Activated CD4-positive, alpha-beta memory T cell treated with anti-CD3 and anti-CD28 coated beads, Interleukin-2, amount 10 ng/mL, durations not matched to agents 7 days and 5 days (primary cell): ENCODE measurements around the gene CYP26A1. TPM values are rescaled to one million over a fixed set of nuclear protein-coding genes. Genes with fewer than 3 reads are reported as not detected.
A peak's percentile ranks its signal among the peaks of the same experiment; 100 is the strongest.
"Not testable (repeated sequence)": the region's sequence is repeated elsewhere in the genome, so short reads cannot be mapped to it uniquely, and the experiment has no call there.

Source experiments
- CTCF ChIA-PET: fragments of 350-600 bp; sonication (Branson Sonifier 250); formaldehyde crosslinking; loops from one replicate; lab custom pipeline; 2021; ENCODE audit warnings: antibody characterized with exemption, inconsistent platforms; lab: Charles Lee
- POLR2A ChIA-PET: fragments of 350-600 bp; sonication (Branson Sonifier 250); formaldehyde crosslinking; loops from one replicate; lab custom pipeline; 2021; ENCODE audit warnings: antibody characterized with exemption; lab: Charles Lee
- DNase-seq: peaks from one replicate; pipeline ENCODE4 v3.0.0-alpha.2; 2020
- H3K27ac Mint-ChIP-seq: one replicate; pipeline ENCODE4 v1.8.0; 2021; ENCODE audit warnings: mild to moderate bottlenecking, mixed read lengths
- H3K27me3 Mint-ChIP-seq: one replicate; pipeline ENCODE4 v1.8.0; 2021; ENCODE audit warnings: mixed read lengths
- H3K36me3 Mint-ChIP-seq: one replicate; pipeline ENCODE4 v1.8.0; 2021; ENCODE audit warnings: low read depth, mixed read lengths
- H3K4me1 Mint-ChIP-seq: one replicate; pipeline ENCODE4 v1.8.0; 2021; ENCODE audit warnings: mixed read lengths
- H3K4me3 Mint-ChIP-seq: one replicate; pipeline ENCODE4 v1.8.0; 2021; ENCODE audit warnings: mild to moderate bottlenecking, mixed read lengths
- H3K9me3 Mint-ChIP-seq: one replicate; pipeline ENCODE4 v1.8.0; 2021; ENCODE audit warnings: mixed read lengths
- total RNA-seq, 2 experiments: library from RNA; stranded (reverse); gene quantifications; one replicate each; pipeline ENCODE4 v1.2.3, GENCODE V29; 2021

The CYP26A1 gene
- total RNA-seq, 2 experiments from 2014 or later: not detected

DNA sequence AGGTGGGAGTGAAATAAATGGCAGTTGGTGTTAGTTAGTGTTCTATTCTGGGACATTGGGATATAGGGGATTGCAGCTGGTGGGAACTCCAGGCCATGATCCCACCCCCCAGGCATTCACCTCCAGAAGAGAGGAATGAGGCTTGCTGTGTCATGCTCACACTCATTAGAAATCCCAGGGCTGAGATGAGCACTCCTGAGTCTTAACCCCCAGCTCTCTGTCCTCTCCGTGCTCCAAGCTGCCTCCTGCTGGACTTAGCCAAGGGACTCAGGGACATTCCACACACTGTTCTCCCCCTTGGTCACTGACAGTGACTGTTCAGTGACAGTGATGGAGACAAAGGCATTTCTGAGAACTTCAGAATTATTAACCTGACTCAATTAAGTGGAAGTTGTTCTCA lies 21.5 kb downstream of the CYP26A1 start:
- no peak for DNase-seq
- H3K4me1 Mint-ChIP-seq: no peaks in the 10 kb centered on the region
- no peak overlapping the region for H3K4me3 Mint-ChIP-seq
- no peaks in the 10 kb centered on the region for H3K9me3 Mint-ChIP-seq
- ChIA-PET POLR2A (no interaction called here), CTCF (no interaction called here)
- H3K27me3 Mint-ChIP-seq: peaks cover 2% of the 10 kb centered on the region
- H3K27ac Mint-ChIP-seq: no peak overlapping the region
- H3K36me3 Mint-ChIP-seq: no peaks in the 10 kb centered on the region

DNA sequence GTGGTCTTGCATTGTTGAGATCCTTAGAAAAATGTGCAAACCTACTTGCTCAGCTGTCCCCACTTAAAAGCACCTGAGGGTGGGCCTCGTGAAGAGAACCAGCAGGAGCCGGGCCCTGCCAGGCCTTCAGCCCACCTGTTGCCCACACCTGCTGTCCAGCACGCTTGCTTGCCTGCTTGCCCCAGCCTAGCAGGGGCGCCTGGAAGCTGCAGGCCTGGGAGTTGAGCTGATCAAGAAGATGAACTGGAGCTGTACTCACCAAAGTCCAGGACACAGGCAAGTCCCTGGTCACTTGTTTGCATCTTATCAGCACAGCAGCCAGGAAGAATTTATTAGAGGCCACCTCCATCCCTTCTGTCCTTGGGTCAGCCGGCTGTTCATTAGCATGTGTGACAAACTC lies 23.2 kb downstream of the CYP26A1 start:
- Mint-ChIP-seq H3K4me3 (no peak overlapping the region), H3K27me3 (peaks cover 2% of the 10 kb centered on the region), H3K9me3 (no peaks in the 10 kb centered on the region), H3K36me3 (no peaks in the 10 kb centered on the region), H3K27ac (no peak overlapping the region), H3K4me1 (no peaks in the 10 kb centered on the region)
- CTCF ChIA-PET: no interaction called here
- POLR2A ChIA-PET: no interaction called here
- DNase-seq: no peak

DNA sequence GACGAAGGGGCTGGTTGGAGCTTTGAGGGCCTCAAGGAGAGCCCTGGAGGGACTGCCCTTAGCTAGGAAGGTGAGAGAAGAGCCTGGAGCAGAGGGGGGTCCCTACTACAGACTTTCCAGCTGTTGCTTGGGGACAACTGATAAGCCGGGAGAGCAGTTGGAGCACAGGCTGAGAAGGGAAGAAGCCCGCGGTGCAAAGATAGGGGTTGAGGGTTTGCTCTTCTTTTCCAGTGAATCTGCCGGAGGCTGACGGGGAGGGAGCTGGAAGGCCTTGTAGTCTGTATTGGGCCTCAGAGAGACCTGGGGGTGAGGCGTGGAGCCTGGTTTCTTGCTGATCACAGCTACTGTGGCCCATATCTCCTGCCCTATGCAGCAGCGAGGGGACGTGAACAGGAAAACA lies 23.7 kb downstream of the CYP26A1 start:
- DNase-seq: no peak

DNA sequence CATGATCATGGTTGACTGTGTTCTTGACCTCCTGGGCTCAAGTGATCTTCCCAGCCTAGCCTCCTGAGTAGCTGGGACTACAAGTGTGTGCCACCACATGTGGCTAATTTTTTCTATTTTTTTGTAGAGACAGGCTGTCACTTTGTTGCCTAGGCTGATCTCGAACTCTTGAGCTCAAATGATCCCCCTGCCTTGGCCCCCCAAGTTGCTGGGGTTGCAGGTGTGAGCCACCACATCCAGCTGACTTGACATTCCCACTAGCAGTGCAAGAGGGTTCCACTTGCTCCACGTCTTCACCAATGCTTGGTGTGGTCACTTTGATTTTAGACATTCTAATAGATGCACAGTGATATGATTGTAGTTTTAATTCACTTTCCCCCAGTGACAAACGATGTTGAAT lies 25.1 kb downstream of the CYP26A1 start:
- H3K4me3 Mint-ChIP-seq: no peak overlapping the region
- H3K27ac Mint-ChIP-seq: no peak overlapping the region
- no peaks in the 10 kb centered on the region for H3K36me3 Mint-ChIP-seq
- DNase-seq: no peak
- peaks cover 4% of the 10 kb centered on the region for H3K27me3 Mint-ChIP-seq
- ChIA-PET CTCF (no interaction called here), POLR2A (no interaction called here)
- H3K9me3 Mint-ChIP-seq: no peaks in the 10 kb centered on the region
- no peaks in the 10 kb centered on the region for H3K4me1 Mint-ChIP-seq

More for the DNA sequence above, 23.7 kb downstream of the CYP26A1 start:
- Mint-ChIP-seq H3K27me3 (peaks cover 2% of the 10 kb centered on the region), H3K27ac (no peak overlapping the region), H3K4me3 (no peak overlapping the region), H3K36me3 (no peaks in the 10 kb centered on the region), H3K9me3 (no peaks in the 10 kb centered on the region), H3K4me1 (no peaks in the 10 kb centered on the region)
- POLR2A ChIA-PET: no interaction called here
- CTCF ChIA-PET: no interaction called here

DNA sequence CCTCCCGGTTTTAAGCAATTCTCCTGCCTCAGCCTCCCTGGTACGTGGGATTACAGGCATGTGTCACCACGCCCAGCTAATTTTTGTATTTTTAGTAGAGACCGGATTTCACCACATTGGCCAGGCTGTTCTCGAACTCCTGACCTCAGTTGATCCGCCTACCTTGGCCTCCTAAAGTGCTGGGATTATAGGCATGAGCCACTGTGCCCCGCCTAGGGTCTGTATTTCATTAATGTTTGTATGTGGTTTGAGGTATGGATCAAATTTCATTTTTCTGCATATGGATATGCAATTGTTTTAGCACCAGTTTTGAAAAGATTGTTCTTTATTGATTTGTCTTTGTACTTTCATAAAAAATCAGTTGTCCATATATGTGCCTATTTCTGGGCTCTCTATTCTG lies 26.0 kb downstream of the CYP26A1 start:
- no peaks in the 10 kb centered on the region for H3K9me3 Mint-ChIP-seq
- POLR2A ChIA-PET: no interaction called here
- no peak overlapping the region for H3K27ac Mint-ChIP-seq
- DNase-seq: no peak
- H3K27me3 Mint-ChIP-seq: peaks cover 4% of the 10 kb centered on the region
- CTCF ChIA-PET: no interaction called here
- H3K36me3 Mint-ChIP-seq: no peaks in the 10 kb centered on the region
- H3K4me3 Mint-ChIP-seq: no peak overlapping the region
- no peaks in the 10 kb centered on the region for H3K4me1 Mint-ChIP-seq

DNA sequence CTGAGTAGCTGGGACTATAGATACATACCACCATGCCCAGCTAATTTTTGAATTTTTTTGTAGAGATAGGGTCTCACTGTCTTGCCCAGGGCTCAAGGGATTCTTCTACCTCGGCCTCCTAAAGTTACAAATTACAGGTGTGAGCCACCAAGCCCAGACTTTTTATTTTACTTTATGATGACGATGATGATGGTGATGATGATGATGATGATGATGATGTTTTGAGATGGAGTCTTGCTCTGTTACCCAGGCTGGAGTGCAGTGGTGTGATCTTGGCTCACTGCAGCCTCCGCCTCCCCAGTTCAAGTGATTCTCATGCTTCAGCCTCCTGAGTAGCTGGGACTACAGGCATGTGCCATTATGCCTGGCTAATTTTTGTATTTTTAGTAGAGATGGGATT lies 27.5 kb downstream of the CYP26A1 start:
- H3K9me3 Mint-ChIP-seq, CTCF ChIA-PET, H3K4me1 Mint-ChIP-seq, H3K36me3 Mint-ChIP-seq, H3K4me3 Mint-ChIP-seq, DNase-seq, H3K27ac Mint-ChIP-seq, H3K27me3 Mint-ChIP-seq, POLR2A ChIA-PET: not testable (repeated sequence)

DNA sequence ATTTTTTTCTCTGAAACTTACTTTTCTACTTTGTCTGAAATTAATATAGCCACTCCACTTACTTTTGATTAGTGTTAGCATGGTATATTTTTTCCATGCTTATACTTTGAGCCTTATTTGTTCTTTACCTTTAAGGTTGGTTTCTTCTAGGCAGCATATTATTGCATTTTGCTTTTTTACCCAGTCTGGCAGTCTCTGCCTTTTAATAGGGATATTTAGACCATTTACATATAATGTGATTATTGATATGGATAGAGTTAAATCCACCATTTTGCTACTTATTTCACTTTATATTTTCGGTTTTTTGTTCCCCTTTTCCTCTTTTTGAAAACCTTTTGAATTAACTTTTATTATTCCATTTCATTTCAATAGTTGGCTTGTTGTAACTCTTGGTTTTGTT lies 30.3 kb downstream of the CYP26A1 start:
- Mint-ChIP-seq H3K36me3 (no peaks in the 10 kb centered on the region), H3K4me3 (no peak overlapping the region), H3K9me3 (no peaks in the 10 kb centered on the region), H3K27me3 (peaks cover 3% of the 10 kb centered on the region), H3K27ac (no peak overlapping the region), H3K4me1 (no peaks in the 10 kb centered on the region)
- ChIA-PET POLR2A (no interaction called here), CTCF (interaction anchor here (1.4 kb wide), 1 partner anchor 11 kb away, joined by 5 read pairs; no protein-coding TSS in a partner anchor)
- DNase-seq: no peak

DNA sequence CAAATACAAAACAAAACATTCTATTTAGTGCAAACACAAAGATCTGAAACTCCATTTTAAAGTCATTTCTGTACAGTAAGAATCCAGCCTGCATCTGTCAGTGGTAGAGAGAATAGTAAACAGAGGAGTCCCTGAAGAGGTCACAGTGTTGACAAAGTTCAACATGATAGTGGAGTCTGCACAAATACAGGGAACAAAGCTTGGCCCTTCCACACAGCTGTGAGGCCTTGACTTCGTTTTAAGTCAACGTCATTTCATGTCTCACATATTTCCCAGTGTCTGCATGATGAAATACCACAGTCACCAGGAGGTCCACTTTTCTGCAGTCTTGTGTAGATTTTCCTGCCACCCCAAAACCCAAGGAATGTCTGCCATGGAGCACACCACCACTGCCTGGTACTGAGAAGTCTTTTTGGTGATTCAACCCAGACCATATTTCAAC lies 33.0 kb downstream of the CYP26A1 start:
- Mint-ChIP-seq H3K36me3 (no peaks in the 10 kb centered on the region), H3K4me1 (no peaks in the 10 kb centered on the region), H3K9me3 (no peaks in the 10 kb centered on the region), H3K4me3 (no peak overlapping the region), H3K27ac (no peak overlapping the region), H3K27me3 (peaks cover 4% of the 10 kb centered on the region)
- CTCF ChIA-PET: interaction anchor here (0.7 kb wide), 1 partner anchor 9 kb away, joined by 3 read pairs; no protein-coding TSS in a partner anchor
- no peak for DNase-seq
- POLR2A ChIA-PET: no interaction called here

DNA sequence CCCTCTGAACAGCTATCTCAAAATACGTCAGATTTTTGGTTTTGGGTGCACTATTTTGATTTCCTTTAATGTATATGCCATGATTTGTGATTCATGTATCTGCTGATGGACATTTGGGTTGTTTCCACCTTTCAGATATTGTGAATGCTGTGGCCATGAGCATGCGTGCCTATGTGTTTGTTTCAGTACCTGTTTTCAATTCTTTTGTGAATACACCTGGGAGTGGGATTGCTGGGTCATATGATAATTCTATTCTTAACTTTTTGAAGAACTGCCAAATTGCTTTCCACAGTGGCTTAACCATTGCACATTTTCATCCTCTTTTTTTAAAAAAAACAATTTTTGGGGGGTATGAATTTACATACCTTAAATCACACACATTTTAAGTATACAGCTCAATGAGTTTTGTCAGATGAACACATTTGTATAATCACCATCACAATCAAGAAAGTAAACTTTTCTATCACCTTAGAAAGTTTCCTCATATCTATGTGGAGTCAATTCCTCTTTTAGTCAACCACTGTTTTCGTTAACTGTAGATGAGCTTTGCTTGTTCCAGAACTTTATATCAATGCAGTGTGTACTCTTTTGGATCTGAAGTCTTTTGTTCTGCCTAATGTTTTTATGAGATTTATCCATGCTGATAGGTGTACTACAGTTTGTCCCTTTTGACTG lies 36.9 kb downstream of the CYP26A1 start:
- H3K4me1 Mint-ChIP-seq: peaks cover 3% of the 10 kb centered on the region
- H3K4me3 Mint-ChIP-seq: no peak overlapping the region
- no peak for DNase-seq
- POLR2A ChIA-PET: no interaction called here
- H3K9me3 Mint-ChIP-seq: no peaks in the 10 kb centered on the region
- H3K27ac Mint-ChIP-seq: no peak overlapping the region
- CTCF ChIA-PET: no interaction called here
- peaks cover 12% of the 10 kb centered on the region for H3K27me3 Mint-ChIP-seq
- no peaks in the 10 kb centered on the region for H3K36me3 Mint-ChIP-seq

DNA sequence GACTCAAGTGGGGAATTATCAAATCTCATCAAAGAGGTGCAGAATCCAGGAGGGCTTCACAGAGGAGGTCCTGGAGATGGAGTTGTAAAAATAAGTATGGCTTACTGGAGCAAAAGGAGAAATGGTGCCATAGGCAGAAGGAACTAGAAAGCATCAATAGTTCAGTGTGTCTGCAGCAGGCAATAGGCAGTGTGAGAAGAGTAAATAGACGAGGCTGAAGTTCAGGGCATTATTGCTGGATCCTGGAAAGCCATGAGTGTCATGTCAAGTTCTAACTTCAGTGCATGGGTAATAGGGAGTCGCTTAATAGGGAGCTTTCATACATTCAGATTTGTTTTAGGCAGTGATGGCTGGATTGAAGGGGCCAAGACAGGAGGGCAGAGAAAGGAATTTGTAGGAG lies 39.3 kb downstream of the CYP26A1 start:
- no peak for DNase-seq
- CTCF ChIA-PET: no interaction called here
- H3K4me3 Mint-ChIP-seq: no peak overlapping the region

DNA sequence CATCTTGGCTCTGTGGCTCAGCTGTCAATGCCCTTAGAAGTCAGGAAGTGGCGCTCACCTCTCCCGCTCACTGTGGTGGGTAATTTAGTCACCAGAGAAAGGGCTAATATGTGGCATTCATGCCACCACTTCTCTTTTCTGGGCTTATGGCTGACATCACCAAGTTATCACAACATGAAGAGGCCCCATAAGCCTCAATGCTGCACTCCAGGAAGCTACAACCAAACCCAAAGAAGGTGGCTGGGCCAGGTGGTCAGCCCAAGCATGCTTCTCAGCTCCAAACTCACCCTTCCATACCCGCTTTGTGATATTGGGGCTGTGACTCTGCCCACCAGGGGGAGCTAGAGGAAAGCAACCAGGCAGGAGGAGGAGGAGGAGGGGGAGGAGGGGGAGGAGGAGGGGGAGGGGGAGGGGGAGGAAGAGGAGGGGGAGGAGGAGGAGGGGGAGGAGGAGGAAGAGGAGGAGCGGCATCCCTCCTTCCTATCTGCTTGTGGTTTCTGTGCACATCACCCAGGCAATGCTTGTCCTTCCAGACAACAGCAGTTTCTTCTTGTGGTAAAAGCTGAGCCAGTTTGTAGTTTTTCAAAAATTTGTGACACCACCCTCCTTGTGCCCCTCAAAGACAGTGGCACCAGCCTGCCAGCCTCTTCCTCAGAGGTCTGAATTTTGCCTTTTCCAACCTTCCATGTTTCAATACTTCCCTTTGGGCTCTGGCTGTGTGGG lies 42.1 kb downstream of the CYP26A1 start:
- Mint-ChIP-seq H3K27ac (no peak overlapping the region), H3K4me3 (no peak overlapping the region), H3K27me3 (peaks cover 13% of the 10 kb centered on the region), H3K4me1 (peaks cover 10% of the 10 kb centered on the region), H3K36me3 (no peaks in the 10 kb centered on the region), H3K9me3 (no peaks in the 10 kb centered on the region)
- peak; percentile 72 for DNase-seq
- CTCF ChIA-PET: interaction anchor here (0.7 to 1.7 kb wide), 18 partner anchors 9 to 367 kb away, joined by 3 to 9 read pairs (median 4); partner anchors contain the start of gene MYOF
- POLR2A ChIA-PET: no interaction called here

More for the DNA sequence above, 39.3 kb downstream of the CYP26A1 start:
- Mint-ChIP-seq H3K4me1 (peaks cover 10% of the 10 kb centered on the region), H3K36me3 (no peaks in the 10 kb centered on the region), H3K27ac (no peak overlapping the region), H3K9me3 (no peaks in the 10 kb centered on the region), H3K27me3 (peaks cover 12% of the 10 kb centered on the region)
- POLR2A ChIA-PET: no interaction called here

DNA sequence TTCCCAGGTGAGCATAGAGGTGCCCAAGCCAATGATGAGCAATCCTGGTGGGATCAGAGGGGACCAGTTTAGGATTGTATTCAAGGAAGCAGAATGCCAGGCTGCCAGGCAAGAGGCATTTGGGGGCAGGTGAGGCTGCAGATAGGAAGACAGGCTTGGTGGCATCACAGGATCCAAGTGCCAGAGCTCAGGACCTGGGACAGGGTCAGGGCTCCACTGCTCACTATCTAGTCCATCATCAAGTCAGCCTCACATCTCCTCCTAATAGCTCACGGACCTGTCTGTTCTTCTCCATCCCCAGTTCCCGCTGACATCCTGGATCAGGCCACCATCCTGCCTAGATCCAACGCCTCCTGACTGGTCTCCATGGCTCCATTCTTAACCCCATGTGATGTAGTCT lies 47.6 kb downstream of the CYP26A1 start:
- no peak overlapping the region for H3K27ac Mint-ChIP-seq
- no peak overlapping the region for H3K4me3 Mint-ChIP-seq
- H3K4me1 Mint-ChIP-seq: peaks cover 13% of the 10 kb centered on the region
- peaks cover 10% of the 10 kb centered on the region for H3K9me3 Mint-ChIP-seq
- CTCF ChIA-PET: no interaction called here
- peaks cover 2% of the 10 kb centered on the region for H3K36me3 Mint-ChIP-seq
- peaks cover 4% of the 10 kb centered on the region for H3K27me3 Mint-ChIP-seq
- POLR2A ChIA-PET: no interaction called here
- DNase-seq: no peak

DNA sequence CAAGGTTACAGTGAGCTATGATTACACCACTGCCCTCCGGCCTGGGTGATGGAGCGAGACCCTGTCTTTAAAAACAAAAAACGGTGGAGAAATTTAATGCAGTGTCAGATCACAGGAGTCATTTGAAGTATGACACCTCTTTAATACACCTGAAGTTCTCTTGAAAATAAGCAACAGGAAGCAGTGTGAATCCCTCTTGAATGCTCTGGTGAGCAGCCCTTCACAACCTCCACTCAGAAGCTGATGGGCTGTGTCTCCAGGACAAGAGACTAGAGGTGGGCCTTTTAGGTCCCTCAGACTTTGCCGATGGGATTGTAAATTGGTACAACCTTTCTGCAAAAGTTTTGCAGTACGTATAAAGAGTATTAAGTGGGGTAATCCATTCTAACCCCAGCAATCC lies 50.1 kb downstream of the CYP26A1 start:
- POLR2A ChIA-PET: interaction anchor here (0.7 kb wide), 1 partner anchor 171 kb away, joined by 3 read pairs; no protein-coding TSS in a partner anchor
- no peak overlapping the region for H3K27ac Mint-ChIP-seq
- H3K4me1 Mint-ChIP-seq: peaks cover 12% of the 10 kb centered on the region
- peaks cover 4% of the 10 kb centered on the region for H3K36me3 Mint-ChIP-seq
- CTCF ChIA-PET: no interaction called here
- peaks cover 17% of the 10 kb centered on the region for H3K9me3 Mint-ChIP-seq
- DNase-seq: no peak
- no peak overlapping the region for H3K4me3 Mint-ChIP-seq
- H3K27me3 Mint-ChIP-seq: peaks cover 4% of the 10 kb centered on the region
